HEK293 (cell line): ENCODE data around the gene SLMAP.

Source experiments
- PRDM1 ChIP-seq: fragments of 450-650 bp; formaldehyde crosslinking; IDR thresholded peaks from 2 replicates; pipeline ENCODE4; 2016; ENCODE audit warnings: missing biosample characterization, missing genetic modification characterization
- ZNF133 ChIP-seq: fragments of 450-650 bp; formaldehyde crosslinking; IDR thresholded peaks from 2 replicates; pipeline ENCODE4 v1.5.1; 2016; ENCODE audit warnings: missing biosample characterization, missing genetic modification characterization
- ZNF175 ChIP-seq: fragments of 450-650 bp; formaldehyde crosslinking; IDR thresholded peaks from 2 replicates; pipeline ENCODE4 v1.5.1; 2016; ENCODE audit warnings: missing biosample characterization, missing genetic modification characterization
- ZNF24 ChIP-seq: fragments of 450-650 bp; formaldehyde crosslinking; IDR thresholded peaks from 2 replicates; pipeline ENCODE4 v1.5.1; 2016; ENCODE audit warnings: missing biosample characterization, missing genetic modification characterization
- ZNF311 ChIP-seq: fragments of 450-650 bp; formaldehyde crosslinking; IDR thresholded peaks from 2 replicates; pipeline ENCODE4 v1.5.1; 2017; ENCODE audit warnings: missing biosample characterization, missing genetic modification characterization, borderline replicate concordance
- ZNF394 ChIP-seq: fragments of 450-650 bp; formaldehyde crosslinking; IDR thresholded peaks from 2 replicates; pipeline ENCODE4 v1.5.1; 2016; ENCODE audit warnings: missing biosample characterization, missing genetic modification characterization, mild to moderate bottlenecking, moderate library complexity, borderline replicate concordance
- ZNF623 ChIP-seq: fragments of 450-650 bp; formaldehyde crosslinking; IDR thresholded peaks from 2 replicates; pipeline ENCODE4 v1.5.1; 2016; ENCODE audit warnings: missing biosample characterization, missing genetic modification characterization
- TF ChIP-seq, protein P1 (sequence below): fragments of 450-650 bp; formaldehyde crosslinking; IDR thresholded peaks from 2 replicates; pipeline ENCODE4 v1.5.1; 2016; ENCODE audit warnings: missing biosample characterization, missing genetic modification characterization
- TF ChIP-seq, protein P2 (sequence below): fragments of 450-650 bp; formaldehyde crosslinking; IDR thresholded peaks from 2 replicates; pipeline ENCODE4 v1.5.1; 2016; ENCODE audit warnings: missing biosample characterization, missing genetic modification characterization
- TF ChIP-seq, protein P3 (sequence below): fragments of 450-650 bp; formaldehyde crosslinking; conservative IDR thresholded peaks from 2 replicates; pipeline ENCODE4 v1.5.1; 2016; ENCODE audit warnings: low read depth, missing biosample characterization, missing genetic modification characterization
- TF ChIP-seq, protein P4 (sequence below): fragments of 450-650 bp; formaldehyde crosslinking; IDR thresholded peaks from 2 replicates; pipeline ENCODE4 v1.5.1; 2016; ENCODE audit warnings: missing biosample characterization, missing genetic modification characterization

DNA sequence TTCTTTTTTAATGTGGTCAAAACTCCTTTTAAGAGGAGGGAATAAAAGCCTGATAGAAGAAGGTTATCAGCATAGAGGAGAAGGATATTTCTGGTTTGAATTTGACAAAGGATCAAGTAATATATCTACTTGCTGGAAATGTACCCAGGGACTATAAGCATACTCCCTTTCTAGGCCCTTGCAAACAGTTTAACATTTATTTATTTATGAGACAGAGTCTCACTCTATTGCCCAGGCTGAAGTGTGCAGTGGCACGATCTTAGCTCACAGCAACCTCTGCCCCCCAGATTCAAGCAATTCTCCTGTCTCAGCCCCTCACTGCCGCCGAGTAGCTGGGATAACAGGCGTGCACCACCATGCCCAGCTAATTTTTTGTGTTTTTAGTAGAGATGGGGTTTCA, 71.6 kb downstream of the SLMAP start:
- TF ChIP-seq, protein P1, sequence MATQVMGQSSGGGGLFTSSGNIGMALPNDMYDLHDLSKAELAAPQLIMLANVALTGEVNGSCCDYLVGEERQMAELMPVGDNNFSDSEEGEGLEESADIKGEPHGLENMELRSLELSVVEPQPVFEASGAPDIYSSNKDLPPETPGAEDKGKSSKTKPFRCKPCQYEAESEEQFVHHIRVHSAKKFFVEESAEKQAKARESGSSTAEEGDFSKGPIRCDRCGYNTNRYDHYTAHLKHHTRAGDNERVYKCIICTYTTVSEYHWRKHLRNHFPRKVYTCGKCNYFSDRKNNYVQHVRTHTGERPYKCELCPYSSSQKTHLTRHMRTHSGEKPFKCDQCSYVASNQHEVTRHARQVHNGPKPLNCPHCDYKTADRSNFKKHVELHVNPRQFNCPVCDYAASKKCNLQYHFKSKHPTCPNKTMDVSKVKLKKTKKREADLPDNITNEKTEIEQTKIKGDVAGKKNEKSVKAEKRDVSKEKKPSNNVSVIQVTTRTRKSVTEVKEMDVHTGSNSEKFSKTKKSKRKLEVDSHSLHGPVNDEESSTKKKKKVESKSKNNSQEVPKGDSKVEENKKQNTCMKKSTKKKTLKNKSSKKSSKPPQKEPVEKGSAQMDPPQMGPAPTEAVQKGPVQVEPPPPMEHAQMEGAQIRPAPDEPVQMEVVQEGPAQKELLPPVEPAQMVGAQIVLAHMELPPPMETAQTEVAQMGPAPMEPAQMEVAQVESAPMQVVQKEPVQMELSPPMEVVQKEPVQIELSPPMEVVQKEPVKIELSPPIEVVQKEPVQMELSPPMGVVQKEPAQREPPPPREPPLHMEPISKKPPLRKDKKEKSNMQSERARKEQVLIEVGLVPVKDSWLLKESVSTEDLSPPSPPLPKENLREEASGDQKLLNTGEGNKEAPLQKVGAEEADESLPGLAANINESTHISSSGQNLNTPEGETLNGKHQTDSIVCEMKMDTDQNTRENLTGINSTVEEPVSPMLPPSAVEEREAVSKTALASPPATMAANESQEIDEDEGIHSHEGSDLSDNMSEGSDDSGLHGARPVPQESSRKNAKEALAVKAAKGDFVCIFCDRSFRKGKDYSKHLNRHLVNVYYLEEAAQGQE: no peak
- TF ChIP-seq, protein P2, sequence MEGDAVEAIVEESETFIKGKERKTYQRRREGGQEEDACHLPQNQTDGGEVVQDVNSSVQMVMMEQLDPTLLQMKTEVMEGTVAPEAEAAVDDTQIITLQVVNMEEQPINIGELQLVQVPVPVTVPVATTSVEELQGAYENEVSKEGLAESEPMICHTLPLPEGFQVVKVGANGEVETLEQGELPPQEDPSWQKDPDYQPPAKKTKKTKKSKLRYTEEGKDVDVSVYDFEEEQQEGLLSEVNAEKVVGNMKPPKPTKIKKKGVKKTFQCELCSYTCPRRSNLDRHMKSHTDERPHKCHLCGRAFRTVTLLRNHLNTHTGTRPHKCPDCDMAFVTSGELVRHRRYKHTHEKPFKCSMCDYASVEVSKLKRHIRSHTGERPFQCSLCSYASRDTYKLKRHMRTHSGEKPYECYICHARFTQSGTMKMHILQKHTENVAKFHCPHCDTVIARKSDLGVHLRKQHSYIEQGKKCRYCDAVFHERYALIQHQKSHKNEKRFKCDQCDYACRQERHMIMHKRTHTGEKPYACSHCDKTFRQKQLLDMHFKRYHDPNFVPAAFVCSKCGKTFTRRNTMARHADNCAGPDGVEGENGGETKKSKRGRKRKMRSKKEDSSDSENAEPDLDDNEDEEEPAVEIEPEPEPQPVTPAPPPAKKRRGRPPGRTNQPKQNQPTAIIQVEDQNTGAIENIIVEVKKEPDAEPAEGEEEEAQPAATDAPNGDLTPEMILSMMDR (tag by site-specific recombination): no peak
- TF ChIP-seq ZNF24 (tag by site-specific recombination) (no peak), ZNF394 (tag by site-specific recombination) (no peak), ZNF623 (no peak), ZNF175 (tag by site-specific recombination) (no peak), ZNF133 (tag by site-specific recombination) (no peak), PRDM1 (tag by site-specific recombination) (no peak), ZNF311 (no peak)
- TF ChIP-seq, protein P3, sequence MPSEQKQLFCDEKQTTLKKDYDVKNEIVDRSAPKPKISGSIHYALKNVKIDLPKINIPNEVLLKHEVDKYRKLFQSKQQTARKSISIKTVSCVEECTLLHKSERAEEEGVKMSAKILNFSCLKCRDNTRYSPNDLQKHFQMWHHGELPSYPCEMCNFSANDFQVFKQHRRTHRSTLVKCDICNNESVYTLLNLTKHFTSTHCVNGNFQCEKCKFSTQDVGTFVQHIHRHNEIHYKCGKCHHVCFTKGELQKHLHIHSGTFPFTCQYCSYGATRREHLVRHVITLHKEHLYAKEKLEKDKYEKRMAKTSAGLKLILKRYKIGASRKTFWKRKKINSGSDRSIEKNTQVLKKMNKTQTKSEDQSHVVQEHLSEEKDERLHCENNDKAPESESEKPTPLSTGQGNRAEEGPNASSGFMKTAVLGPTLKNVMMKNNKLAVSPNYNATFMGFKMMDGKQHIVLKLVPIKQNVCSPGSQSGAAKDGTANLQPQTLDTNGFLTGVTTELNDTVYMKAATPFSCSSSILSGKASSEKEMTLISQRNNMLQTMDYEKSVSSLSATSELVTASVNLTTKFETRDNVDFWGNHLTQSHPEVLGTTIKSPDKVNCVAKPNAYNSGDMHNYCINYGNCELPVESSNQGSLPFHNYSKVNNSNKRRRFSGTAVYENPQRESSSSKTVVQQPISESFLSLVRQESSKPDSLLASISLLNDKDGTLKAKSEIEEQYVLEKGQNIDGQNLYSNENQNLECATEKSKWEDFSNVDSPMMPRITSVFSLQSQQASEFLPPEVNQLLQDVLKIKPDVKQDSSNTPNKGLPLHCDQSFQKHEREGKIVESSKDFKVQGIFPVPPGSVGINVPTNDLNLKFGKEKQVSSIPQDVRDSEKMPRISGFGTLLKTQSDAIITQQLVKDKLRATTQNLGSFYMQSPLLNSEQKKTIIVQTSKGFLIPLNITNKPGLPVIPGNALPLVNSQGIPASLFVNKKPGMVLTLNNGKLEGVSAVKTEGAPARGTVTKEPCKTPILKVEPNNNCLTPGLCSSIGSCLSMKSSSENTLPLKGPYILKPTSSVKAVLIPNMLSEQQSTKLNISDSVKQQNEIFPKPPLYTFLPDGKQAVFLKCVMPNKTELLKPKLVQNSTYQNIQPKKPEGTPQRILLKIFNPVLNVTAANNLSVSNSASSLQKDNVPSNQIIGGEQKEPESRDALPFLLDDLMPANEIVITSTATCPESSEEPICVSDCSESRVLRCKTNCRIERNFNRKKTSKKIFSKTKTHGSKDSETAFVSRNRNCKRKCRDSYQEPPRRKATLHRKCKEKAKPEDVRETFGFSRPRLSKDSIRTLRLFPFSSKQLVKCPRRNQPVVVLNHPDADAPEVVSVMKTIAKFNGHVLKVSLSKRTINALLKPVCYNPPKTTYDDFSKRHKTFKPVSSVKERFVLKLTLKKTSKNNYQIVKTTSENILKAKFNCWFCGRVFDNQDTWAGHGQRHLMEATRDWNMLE (tag by site-specific recombination): no peak
- TF ChIP-seq, protein P4, sequence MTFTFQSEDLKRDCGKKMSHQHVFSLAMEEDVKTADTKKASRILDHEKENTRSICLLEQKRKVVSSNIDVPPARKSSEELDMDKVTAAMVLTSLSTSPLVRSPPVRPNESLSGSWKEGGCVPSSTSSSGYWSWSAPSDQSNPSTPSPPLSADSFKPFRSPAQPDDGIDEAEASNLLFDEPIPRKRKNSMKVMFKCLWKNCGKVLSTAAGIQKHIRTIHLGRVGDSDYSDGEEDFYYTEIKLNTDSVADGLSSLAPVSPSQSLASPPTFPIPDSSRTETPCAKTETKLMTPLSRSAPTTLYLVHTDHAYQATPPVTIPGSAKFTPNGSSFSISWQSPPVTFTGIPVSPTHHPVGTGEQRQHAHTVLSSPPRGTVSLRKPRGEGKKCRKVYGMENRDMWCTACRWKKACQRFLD: no peak
